ENCODE results near the gene NEUROG3.

DNA sequence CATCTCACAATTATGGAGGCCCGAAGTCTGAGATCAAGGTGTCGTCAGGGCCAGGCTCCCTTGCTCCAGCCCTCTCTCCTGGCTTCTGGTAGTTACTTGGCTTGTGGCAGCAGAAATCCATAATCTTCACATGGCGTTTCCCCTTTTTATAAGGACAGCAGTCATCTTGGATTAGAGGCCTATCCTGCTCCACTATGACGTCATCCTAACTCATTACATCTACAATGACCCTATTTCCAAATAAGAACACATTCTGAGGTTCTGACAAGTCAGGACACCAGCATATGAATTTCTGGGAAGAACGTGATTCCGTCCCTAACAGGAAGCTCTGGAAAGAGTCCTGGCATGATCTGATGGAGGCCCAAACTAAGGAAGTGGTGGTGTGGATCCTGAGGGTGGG is 35.8 kb downstream of the NEUROG3 start:
- TF ChIP-seq ZNF317 (CRISPR knock-in tag; IDR thresholded peaks at IDR 0.05; ENCODE audit: borderline replicate concordance, low read depth) (no peak), IRF2 (CRISPR knock-in tag; IDR thresholded peaks at IDR 0.05; ENCODE audit: borderline replicate concordance, low read depth) (no peak), IRF1 (CRISPR knock-in tag; IDR thresholded peaks at IDR 0.05) (no peak), USF2 (CRISPR knock-in tag; IDR thresholded peaks at IDR 0.05) (no peak), ZNF138 (CRISPR knock-in tag; conservative IDR thresholded peaks at IDR 0.05) (no peak), ZBTB21 (CRISPR knock-in tag; IDR thresholded peaks at IDR 0.05; ENCODE audit: borderline replicate concordance) (no peak), TCF7 (CRISPR knock-in tag; IDR thresholded peaks at IDR 0.05; ENCODE audit: low read depth) (no peak)
- TF ChIP-seq, protein P1, sequence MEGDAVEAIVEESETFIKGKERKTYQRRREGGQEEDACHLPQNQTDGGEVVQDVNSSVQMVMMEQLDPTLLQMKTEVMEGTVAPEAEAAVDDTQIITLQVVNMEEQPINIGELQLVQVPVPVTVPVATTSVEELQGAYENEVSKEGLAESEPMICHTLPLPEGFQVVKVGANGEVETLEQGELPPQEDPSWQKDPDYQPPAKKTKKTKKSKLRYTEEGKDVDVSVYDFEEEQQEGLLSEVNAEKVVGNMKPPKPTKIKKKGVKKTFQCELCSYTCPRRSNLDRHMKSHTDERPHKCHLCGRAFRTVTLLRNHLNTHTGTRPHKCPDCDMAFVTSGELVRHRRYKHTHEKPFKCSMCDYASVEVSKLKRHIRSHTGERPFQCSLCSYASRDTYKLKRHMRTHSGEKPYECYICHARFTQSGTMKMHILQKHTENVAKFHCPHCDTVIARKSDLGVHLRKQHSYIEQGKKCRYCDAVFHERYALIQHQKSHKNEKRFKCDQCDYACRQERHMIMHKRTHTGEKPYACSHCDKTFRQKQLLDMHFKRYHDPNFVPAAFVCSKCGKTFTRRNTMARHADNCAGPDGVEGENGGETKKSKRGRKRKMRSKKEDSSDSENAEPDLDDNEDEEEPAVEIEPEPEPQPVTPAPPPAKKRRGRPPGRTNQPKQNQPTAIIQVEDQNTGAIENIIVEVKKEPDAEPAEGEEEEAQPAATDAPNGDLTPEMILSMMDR (IDR thresholded peaks at IDR 0.05), result no peak
